Measurements from ENCODE around the gene MRPS21.
"Not testable (repeated sequence)": the region's sequence is repeated elsewhere in the genome, so short reads cannot be mapped to it uniquely, and the experiment has no call there.

The MRPS21 gene

GRCh38 chr1:150281758-150282557 is 11.7 kb upstream of the MRPS21 start, which contains the start of gene CIART:
TSS of gene CIART (plus strand) at chr1:150282554. CDS start at chr1:150283268, 714 bp downstream.
- DNase-seq: peak; percentile 81

GRCh38 chr1:150282558-150282958 is 11.1 kb upstream of the MRPS21 start:
- no peak for DNase-seq

GRCh38 chr1:150283260-150283659 is 10.4 kb upstream of the MRPS21 start:
- no peak for DNase-seq

- DNase-seq: no peak
Observed at GRCh38 chr1:150288382-150288781, 5.3 kb upstream of the MRPS21 start.

- DNase-seq: no peak
Observed at GRCh38 chr1:150288822-150289221, 4.8 kb upstream of the MRPS21 start.

GRCh38 chr1:150295476-150295875 is 1.8 kb downstream of the MRPS21 start:
- no peak for DNase-seq

GRCh38 chr1:150299716-150300115 is 6.1 kb downstream of the MRPS21 start:
- DNase-seq: no peak

- DNase-seq: no peak
Observed at GRCh38 chr1:150302338-150302737, 8.7 kb downstream of the MRPS21 start.

- no peak for DNase-seq
Observed at GRCh38 chr1:150302902-150303301, 9.2 kb downstream of the MRPS21 start.

GRCh38 chr1:150308585-150308984 is 14.9 kb downstream of the MRPS21 start:
- not testable (repeated sequence) for DNase-seq

GRCh38 chr1:150309758-150310508 is 16.3 kb downstream of the MRPS21 start:
- DNase-seq: no peak

GRCh38 chr1:150311762-150312161 is 18.1 kb downstream of the MRPS21 start:
- no peak for DNase-seq

GRCh38 chr1:150314691-150315090 is 21.0 kb downstream of the MRPS21 start:
- not testable (repeated sequence) for DNase-seq

- DNase-seq: no peak
Observed at GRCh38 chr1:150320667-150320978, 27.0 kb downstream of the MRPS21 start.

- DNase-seq: peak; percentile 8
Observed at GRCh38 chr1:150321826-150322166, 28.1 kb downstream of the MRPS21 start.

GRCh38 chr1:150322310-150322709 is 28.6 kb downstream of the MRPS21 start:
- DNase-seq: peak; percentile 70

- DNase-seq: no peak
Observed at GRCh38 chr1:150332651-150333290, 39.1 kb downstream of the MRPS21 start.

- DNase-seq: no peak
Observed at GRCh38 chr1:150346316-150346715, 52.7 kb downstream of the MRPS21 start.

- DNase-seq: no peak
Observed at GRCh38 chr1:150352866-150353265, 59.2 kb downstream of the MRPS21 start.
